CD4-positive, CD25-positive, alpha-beta regulatory T cell (primary cell): ENCODE data around the gene SLC12A4. TPM values are rescaled to one million over a fixed set of nuclear protein-coding genes. Genes with fewer than 3 reads are reported as not detected.
"Not testable (repeated sequence)": the region's sequence is repeated elsewhere in the genome, so short reads cannot be mapped to it uniquely, and the experiment has no call there.

ENCODE experiments used
- ATAC-seq, 2 donors: fragments of 150-1000 bp; cut with Tn5 transposase; one replicate each; pipeline ENCODE4 v1.10.0; 2021; ENCODE audit warnings: low read depth in 2 of 2, moderate number of reproducible peaks in 2 of 2, moderate library complexity in 1 of 2
- DNase-seq, 3 donors: peaks; one replicate each; pipeline versions ENCODE4 v3.0.0 to v3.0.0-alpha.2; 2012 to 2022; ENCODE audit warnings: mixed read lengths in 1 of 3
- H3K27ac ChIP-seq: one replicate; pipeline ENCODE4 v1.7.0; 2013; ENCODE audit warnings: mild to moderate bottlenecking, low read length; ENCODE audit not compliant: insufficient read depth, poor library complexity, severe bottlenecking
- H3K27me3 ChIP-seq: one replicate; pipeline ENCODE4 v1.7.0; 2013; ENCODE audit warnings: low read length; ENCODE audit not compliant: control insufficient read depth, insufficient read depth
- H3K36me3 ChIP-seq: one replicate; pipeline ENCODE4 v1.7.0; 2013; ENCODE audit warnings: mild to moderate bottlenecking, low read length, moderate library complexity; ENCODE audit not compliant: control insufficient read depth, insufficient read depth
- H3K4me1 ChIP-seq: 2 replicates; pipeline ENCODE4 v1.7.0; 2013; ENCODE audit warnings: mild to moderate bottlenecking, low read length; ENCODE audit not compliant: insufficient read depth, control insufficient read depth, poor library complexity, severe bottlenecking
- H3K4me3 ChIP-seq: one replicate; pipeline ENCODE4 v1.7.0; 2013; ENCODE audit warnings: low read depth, mild to moderate bottlenecking, low read length, moderate library complexity
- H3K9me3 ChIP-seq, 2 experiments: 1 replicate in 1 of 2; 2 replicates in 1 of 2; pipeline ENCODE4 v1.7.0; 2013; ENCODE audit warnings: low read length in 2 of 2, mild to moderate bottlenecking in 1 of 2, moderate library complexity in 1 of 2; ENCODE audit not compliant: control insufficient read depth in 2 of 2
- H3K27ac Mint-ChIP-seq, 3 donors: one replicate each; pipeline ENCODE4 v1.8.0; 2020 to 2022; ENCODE audit warnings: mild to moderate bottlenecking in 3 of 3, mixed read lengths in 3 of 3, moderate library complexity in 2 of 3
- H3K27me3 Mint-ChIP-seq: one replicate; pipeline ENCODE4 v1.8.0; 2022; ENCODE audit warnings: mild to moderate bottlenecking, mixed read lengths
- H3K36me3 Mint-ChIP-seq: one replicate; pipeline ENCODE4 v1.8.0; 2020; ENCODE audit warnings: mixed read lengths
- H3K4me1 Mint-ChIP-seq, 4 donors: one replicate each; pipeline ENCODE4 v1.8.0; 2020 to 2022; ENCODE audit warnings: mixed read lengths in 4 of 4, mild to moderate bottlenecking in 1 of 4
- H3K4me3 Mint-ChIP-seq, 4 donors: one replicate each; pipeline ENCODE4 v1.8.0; 2020 to 2022; ENCODE audit warnings: mild to moderate bottlenecking in 4 of 4, mixed read lengths in 4 of 4, moderate library complexity in 3 of 4
- H3K9me3 Mint-ChIP-seq, 7 donors: one replicate each; pipeline ENCODE4 v1.8.0; 2020 to 2022; ENCODE audit warnings: mixed read lengths in 7 of 7, mild to moderate bottlenecking in 3 of 7, moderate library complexity in 2 of 7
- polyA plus RNA-seq, 4 donors: library from polyadenylated mRNA; unstranded; fragments of 300-500 nt; fragmentation: Illumina TruSeq; gene quantifications; one replicate each; pipeline ENCODE4 v1.2.3, GENCODE V29; 2021
- total RNA-seq: library from RNA; stranded (reverse); gene quantifications from one replicate; pipeline ENCODE4 v1.2.3, GENCODE V29; 2022

SLC12A4 gene
- total and polyA plus RNA-seq, 5 donors from 2014 or later, result 5.0 to 30.4 (median 6.4) TPM

DNA sequence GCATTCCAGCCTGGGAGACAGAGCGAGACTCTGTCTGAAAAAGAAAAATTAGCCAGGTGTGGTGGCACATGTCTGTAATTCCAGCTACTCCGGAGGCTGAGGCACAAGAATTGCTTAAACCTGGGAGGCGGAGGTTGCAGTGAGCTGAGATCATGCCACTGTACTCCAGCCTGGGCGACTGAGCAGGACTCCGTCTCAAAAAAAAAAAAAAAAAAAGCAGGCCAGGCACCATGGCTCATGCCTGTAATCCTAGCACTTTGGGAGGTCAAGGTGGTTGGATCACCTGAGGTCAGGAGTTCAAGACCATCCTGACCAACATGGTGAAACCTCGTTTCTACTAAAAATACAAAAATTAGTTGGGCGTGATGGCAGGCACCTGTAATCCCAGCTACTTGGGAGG, 3.8 kb upstream of the SLC12A4 start:
- not testable (repeated sequence) for H3K27ac Mint-ChIP-seq, H3K36me3 ChIP-seq

DNA sequence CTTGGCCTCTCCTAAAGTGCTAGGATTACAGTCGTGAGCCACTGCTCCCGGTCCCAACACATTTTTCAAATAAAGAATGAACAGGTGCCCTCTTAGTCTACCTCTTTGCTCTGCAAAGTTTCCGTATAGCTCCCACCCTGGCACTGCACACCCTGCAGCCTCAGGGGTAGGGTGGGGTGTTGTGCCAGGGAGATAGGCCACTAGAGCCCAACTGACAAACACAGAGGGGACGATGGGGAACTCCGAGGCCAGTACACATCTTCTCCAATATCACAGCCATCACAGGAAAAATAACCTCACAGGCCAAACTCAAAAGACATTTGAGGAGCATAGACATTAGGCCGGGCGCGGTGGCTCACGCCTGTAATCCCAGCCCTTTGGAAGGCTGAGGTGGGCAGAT, 2.7 kb upstream of the SLC12A4 start:
- Histone ChIP-seq H3K36me3 (no peaks in the 10 kb centered on the region), H3K27me3 (no peaks in the 10 kb centered on the region), H3K9me3 (no peaks in the 10 kb centered on the region), H3K4me1 (peaks cover 24% of the 10 kb centered on the region), H3K27ac (no peak overlapping the region), H3K4me3 (no peak overlapping the region)
- Mint-ChIP-seq H3K27me3 (peaks cover 11% of the 10 kb centered on the region), H3K27ac (peak overlapping the region in 2 of 3 donors; percentile 65), H3K9me3 (no peaks in the 10 kb centered on the region), H3K36me3 (no peaks in the 10 kb centered on the region), H3K4me1 (peaks cover 5 to 27% (median 18%) of the 10 kb centered on the region in 4 donors), H3K4me3 (peak overlapping the region in 2 of 4 donors; percentile 44 to 53)
- no peak for DNase-seq
- no peak for ATAC-seq

More for the DNA sequence above, 3.8 kb upstream of the SLC12A4 start:
- peaks cover 13% of the 10 kb centered on the region for H3K4me1 ChIP-seq
- H3K27ac ChIP-seq, H3K9me3 Mint-ChIP-seq, H3K27me3 ChIP-seq, DNase-seq, H3K36me3 Mint-ChIP-seq, H3K4me3 ChIP-seq, H3K9me3 ChIP-seq, ATAC-seq: not testable (repeated sequence)
- peak overlapping the region in 1 of 4 donors; percentile 58 for H3K4me3 Mint-ChIP-seq
- peaks cover 11% of the 10 kb centered on the region for H3K27me3 Mint-ChIP-seq
- H3K4me1 Mint-ChIP-seq, result peaks cover 5 to 21% (median 10%) of the 10 kb centered on the region in 4 donors

DNA sequence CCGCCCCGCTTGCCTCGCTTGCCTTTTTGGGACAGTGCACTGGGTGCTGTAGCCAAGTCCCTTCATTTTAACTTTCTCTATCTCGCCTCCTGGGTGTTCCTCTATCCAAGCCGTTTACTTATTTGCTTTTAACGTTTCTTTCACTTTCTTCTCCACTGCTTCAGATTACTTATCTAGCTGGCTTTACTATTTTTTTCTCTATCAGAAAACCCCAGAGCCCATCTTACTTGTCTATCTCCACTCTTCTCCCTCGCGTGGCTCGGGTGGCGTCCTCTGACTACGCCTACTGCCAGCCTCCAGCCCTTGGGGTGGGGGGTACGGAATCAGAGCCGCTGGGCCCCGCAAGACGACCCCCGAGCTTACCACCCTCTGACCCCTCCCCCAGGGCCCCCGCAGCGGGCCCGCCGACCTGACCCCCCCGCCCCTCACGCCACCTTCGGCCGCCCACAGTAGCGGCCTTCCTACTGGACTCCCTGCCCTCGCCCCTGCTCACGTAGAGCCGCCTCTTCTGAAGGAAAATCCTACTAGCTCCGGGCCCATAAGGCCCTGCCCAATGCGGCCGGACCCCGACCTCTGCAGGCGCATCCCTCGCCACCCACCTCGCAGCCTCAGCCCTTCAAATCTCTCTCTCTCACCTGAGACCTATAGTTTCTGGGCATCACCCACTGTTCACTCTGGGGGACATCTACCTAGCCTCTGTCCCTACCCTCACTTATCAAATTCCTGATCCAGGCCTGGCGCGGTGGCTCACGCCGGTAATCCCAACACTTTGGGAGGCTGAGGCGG, 1.0 kb upstream of the SLC12A4 start:
- peak overlapping the region; percentile 80 for H3K4me3 ChIP-seq
- ATAC-seq, result peak; percentile 6 to 17

DNA sequence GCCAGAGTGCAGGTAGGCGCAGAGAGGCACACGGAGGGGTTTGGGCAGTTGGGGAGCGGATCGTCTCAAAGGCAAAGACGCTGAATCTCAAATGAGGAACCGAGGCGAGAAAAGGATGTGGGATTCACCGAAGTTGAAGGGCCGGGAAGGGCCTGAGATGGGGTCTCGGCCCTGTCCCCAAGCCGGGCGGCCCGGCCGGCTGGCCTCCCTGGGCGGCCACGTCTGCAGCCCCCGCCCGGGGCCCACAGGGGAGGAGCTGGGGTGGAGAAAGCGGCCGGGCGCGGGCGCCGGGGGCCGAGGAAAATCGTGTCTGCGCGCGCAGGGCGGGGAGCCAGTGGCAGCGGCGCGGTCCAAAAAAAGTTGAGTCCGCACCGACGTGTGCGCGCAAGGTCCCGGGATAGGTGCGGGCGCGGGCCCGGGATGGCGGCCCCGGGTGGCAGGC, 458 bp downstream of the SLC12A4 start:
- peaks cover 24% of the 10 kb centered on the region for H3K4me1 ChIP-seq
- DNase-seq (peak in 1 of 3 donors; percentile 21), ATAC-seq (peak in 1 of 2 donors; percentile 12)
- peak overlapping the region; percentile 72 for H3K4me3 ChIP-seq
- Mint-ChIP-seq H3K9me3 (no peaks in the 10 kb centered on the region), H3K4me3 (peak overlapping the region; percentile 90 to 98 (median 96)), H3K4me1 (peaks cover 5 to 40% (median 29%) of the 10 kb centered on the region in 4 donors), H3K27me3 (peaks cover 5% of the 10 kb centered on the region), H3K36me3 (peaks cover 1% of the 10 kb centered on the region), H3K27ac (peak overlapping the region; percentile 7 to 99 (median 91))
- no peaks in the 10 kb centered on the region for H3K27me3 ChIP-seq
- H3K36me3 ChIP-seq, result peaks cover 2% of the 10 kb centered on the region
- no peaks in the 10 kb centered on the region for H3K9me3 ChIP-seq
- peak overlapping the region; percentile 51 for H3K27ac ChIP-seq

More for the DNA sequence above, 1.0 kb upstream of the SLC12A4 start:
- Mint-ChIP-seq H3K36me3 (no peaks in the 10 kb centered on the region), H3K27me3 (peaks cover 8% of the 10 kb centered on the region), H3K4me3 (peak overlapping the region; percentile 87 to 98 (median 92)), H3K4me1 (peaks cover 5 to 39% (median 28%) of the 10 kb centered on the region in 4 donors), H3K9me3 (no peaks in the 10 kb centered on the region), H3K27ac (peak overlapping the region; percentile 90 to 94 (median 94))
- DNase-seq, result peak in 2 of 3 donors; percentile 27 to 44
- Histone ChIP-seq H3K27me3 (no peaks in the 10 kb centered on the region), H3K27ac (peak overlapping the region; percentile 65), H3K9me3 (no peaks in the 10 kb centered on the region), H3K36me3 (no peaks in the 10 kb centered on the region), H3K4me1 (peaks cover 24% of the 10 kb centered on the region)

DNA sequence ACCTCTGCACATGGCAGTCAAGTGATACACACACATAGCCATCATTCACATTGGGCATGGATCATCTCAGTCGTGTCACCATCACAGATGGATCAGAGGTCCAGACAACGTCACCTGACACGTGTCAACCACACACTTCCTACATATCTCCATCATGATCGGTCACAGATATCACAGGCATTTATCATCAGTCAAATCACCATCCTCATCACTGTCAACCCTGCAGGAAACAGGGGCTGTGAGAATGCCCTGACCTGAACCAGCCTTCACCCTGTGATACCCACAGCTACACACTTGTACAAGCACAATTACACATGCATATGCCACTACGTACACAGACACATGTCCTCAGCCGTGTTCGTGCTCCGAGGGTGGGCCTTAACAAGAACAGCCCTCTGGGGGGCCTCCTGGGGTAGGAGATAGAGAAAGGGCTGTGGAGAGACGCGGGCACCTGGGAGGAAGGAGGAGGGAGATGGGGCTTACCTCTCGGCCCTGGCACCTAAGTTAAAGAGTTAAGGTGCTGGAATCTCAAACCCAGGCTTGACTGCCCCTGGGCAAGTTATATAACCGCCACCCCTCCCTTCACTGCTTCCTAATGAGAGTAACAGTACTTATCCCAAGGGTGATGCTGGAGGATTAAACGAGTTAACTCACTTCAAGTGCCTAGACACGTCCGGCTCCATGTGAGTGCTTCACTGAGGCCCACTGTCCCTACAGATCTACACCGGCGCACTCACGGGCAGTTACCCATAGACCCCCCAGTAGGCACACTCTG, 1.1 kb downstream of the SLC12A4 start:
- peak overlapping the region; percentile 90 to 98 (median 96) for H3K4me3 Mint-ChIP-seq
- H3K4me1 Mint-ChIP-seq, result peaks cover 5 to 40% (median 29%) of the 10 kb centered on the region in 4 donors
- Histone ChIP-seq H3K9me3 (no peaks in the 10 kb centered on the region), H3K27ac (peak overlapping the region; percentile 51), H3K4me1 (peaks cover 24% of the 10 kb centered on the region), H3K27me3 (no peaks in the 10 kb centered on the region), H3K36me3 (peaks cover 4% of the 10 kb centered on the region), H3K4me3 (peak overlapping the region; percentile 72)
- no peak for ATAC-seq
- no peaks in the 10 kb centered on the region for H3K9me3 Mint-ChIP-seq
- peaks cover 4% of the 10 kb centered on the region for H3K36me3 Mint-ChIP-seq
- peaks cover 5% of the 10 kb centered on the region for H3K27me3 Mint-ChIP-seq
- peak overlapping the region; percentile 48 to 99 (median 91) for H3K27ac Mint-ChIP-seq
- peak in 2 of 3 donors; percentile 12 to 34 for DNase-seq

DNA sequence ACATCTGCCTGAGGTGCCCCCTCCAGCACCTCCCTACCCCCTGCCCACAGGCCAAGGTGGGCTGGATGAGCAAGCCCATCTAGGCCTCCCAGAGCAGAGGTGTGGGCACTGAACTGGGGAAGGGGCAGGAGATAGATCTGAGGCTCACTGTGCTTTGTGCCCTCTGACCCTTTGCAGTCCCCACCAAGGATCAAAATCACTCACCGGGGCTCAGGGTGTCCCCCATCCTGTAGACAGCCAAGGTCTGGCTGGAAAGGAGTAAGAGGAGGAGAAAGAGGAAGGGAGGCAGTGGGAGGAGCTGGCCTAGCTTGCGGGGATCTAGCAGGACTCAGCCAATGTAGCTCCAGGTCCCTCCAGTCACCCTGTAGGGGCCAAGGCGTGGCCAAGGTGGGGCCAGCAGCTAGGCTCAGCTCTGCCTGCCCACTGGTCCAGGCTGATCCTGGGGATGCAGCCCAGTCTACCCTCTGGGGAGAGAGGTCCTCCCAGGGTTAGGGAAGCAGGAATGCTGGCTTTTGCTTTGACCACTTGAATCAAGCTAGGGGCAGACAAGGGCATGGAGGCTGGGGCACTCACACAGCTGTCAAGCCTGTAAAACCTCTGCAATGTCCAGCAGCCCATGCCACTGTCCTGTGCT, 1.8 kb downstream of the SLC12A4 start:
- H3K9me3 Mint-ChIP-seq, result no peaks in the 10 kb centered on the region
- Histone ChIP-seq H3K4me1 (peaks cover 24% of the 10 kb centered on the region), H3K36me3 (peaks cover 4% of the 10 kb centered on the region), H3K4me3 (peak overlapping the region; percentile 72), H3K9me3 (no peaks in the 10 kb centered on the region), H3K27me3 (no peaks in the 10 kb centered on the region), H3K27ac (no peak overlapping the region)
- H3K4me1 Mint-ChIP-seq, result peaks cover 5 to 40% (median 29%) of the 10 kb centered on the region in 4 donors
- H3K27me3 Mint-ChIP-seq, result peaks cover 5% of the 10 kb centered on the region
- ATAC-seq (no peak), DNase-seq (no peak)
- H3K27ac Mint-ChIP-seq, result peak overlapping the region in 1 of 3 donors; percentile 91
- H3K4me3 Mint-ChIP-seq, result peak overlapping the region; percentile 15 to 98 (median 92)
- peaks cover 4% of the 10 kb centered on the region for H3K36me3 Mint-ChIP-seq
